H1 (cell line): ENCODE results near the gene SZT2. TPM values are rescaled to one million over a fixed set of nuclear protein-coding genes. Genes with fewer than 3 reads are reported as not detected.

Source experiments
- SIN3A ChIP-seq, 2 experiments: IDR thresholded peaks in 1 of 2; conservative IDR thresholded peaks in 1 of 2; 2 replicates each; pipeline ENCODE4 v1.6.1; 2011 to 2012; ENCODE audit warnings: low read length in 2 of 2, improper control_type of control experiment in 1 of 2, low read depth in 1 of 2, mild to moderate bottlenecking in 1 of 2
- TEAD4 ChIP-seq: IDR thresholded peaks from 2 replicates; pipeline ENCODE4 v1.6.1; 2012; ENCODE audit warnings: low read depth, low read length, inconsistent platforms, mixed read lengths
- ZNF274 ChIP-seq: IDR thresholded peaks from 2 replicates; pipeline ENCODE4 v1.7.0; 2012; ENCODE audit warnings: low read length, borderline replicate concordance; ENCODE audit errors: extremely low read depth
- polyA plus RNA-seq, 7 experiments: library from polyadenylated mRNA; depleted of rRNA in 3 of 7; stranded (reverse) in 5 of 7; unstranded in 2 of 7; fragments of >200 nt in 5 of 7; fragments of 200-250 nt in 2 of 7; gene quantifications; 1 replicate in 5 of 7; 2 replicates in 1 of 7; 4 replicates in 1 of 7; pipeline versions ENCODE4 v1.2.1 to v1.2.3, GENCODE V29; 2011 to 2013; ENCODE audit warnings: missing spikeins in 2 of 7, mixed read lengths in 2 of 7
- total RNA-seq: library from RNA; stranded (reverse); fragmentation: NEBNext Ultra II Directional; extraction: Animal tissue kit (Norgen Biotek cat#: 25700); gene quantifications from 2 replicates; pipeline ENCODE4 v1.2.1, GENCODE V29; 2021

SZT2 gene
- total and polyA plus RNA-seq, 2 of the 8 experiments (the other 6 are each of a cell fraction or from before 2014, with no cell fraction given) = 4.7 to 12.9 TPM

- TF ChIP-seq TEAD4 (no peak), ZNF274 (no peak), SIN3A (conservative IDR thresholded peaks at IDR 0.05 in 1 of 2, IDR thresholded peaks at IDR 0.05 in 1 of 2; ENCODE audit: low read depth in 1 of 2, low read length in 2 of 2) (no peak)
Observed at GRCh38 chr1:43421396-43421795, 31.7 kb downstream of the SZT2 start (continued).
